H9 (cell line): ENCODE measurements around the gene AHNAK2. TPM values are rescaled to one million over a fixed set of nuclear protein-coding genes. Genes with fewer than 3 reads are reported as not detected.

ENCODE experiments used
- DNase-seq: peaks from one replicate; pipeline ENCODE4 v3.0.0-alpha.2; 2017
- H2AFZ ChIP-seq: one replicate; pipeline ENCODE4 v1.6.1; 2013; ENCODE audit warnings: mild to moderate bottlenecking, low read length, control low read depth, moderate library complexity
- H2AK5ac ChIP-seq: 2 replicates; pipeline ENCODE4 v1.6.1; 2013; ENCODE audit warnings: low read length, control low read depth, mixed read lengths; ENCODE audit not compliant: insufficient read length
- H2BK120ac ChIP-seq: one replicate; pipeline ENCODE4 v1.6.1; 2013; ENCODE audit warnings: low read depth, mild to moderate bottlenecking, low read length, control low read depth, inconsistent platforms; ENCODE audit not compliant: poor library complexity, severe bottlenecking
- H2BK12ac ChIP-seq: 2 replicates; pipeline ENCODE4 v1.6.1; 2013; ENCODE audit warnings: low read length, control low read depth, mixed read lengths, low read depth; ENCODE audit not compliant: insufficient read length
- H2BK15ac ChIP-seq: 2 replicates; pipeline ENCODE4 v1.6.1; 2013; ENCODE audit warnings: low read depth, low read length, control low read depth
- H2BK20ac ChIP-seq: one replicate; pipeline ENCODE4 v1.6.1; 2013; ENCODE audit warnings: low read depth, mild to moderate bottlenecking, low read length, control low read depth, inconsistent platforms; ENCODE audit not compliant: poor library complexity, severe bottlenecking
- H2BK5ac ChIP-seq: 2 replicates; pipeline ENCODE4 v1.6.1; 2013; ENCODE audit warnings: low read length, control low read depth, mixed read lengths; ENCODE audit not compliant: insufficient read length
- H3K14ac ChIP-seq: 2 replicates; pipeline ENCODE4 v1.6.1; 2013; ENCODE audit warnings: low read length, control low read depth; ENCODE audit not compliant: insufficient read depth
- H3K18ac ChIP-seq: 2 replicates; pipeline ENCODE4 v1.6.1; 2013; ENCODE audit warnings: low read depth, mild to moderate bottlenecking, mixed read lengths, low read length, control low read depth; ENCODE audit not compliant: insufficient read length
- H3K23ac ChIP-seq: 2 replicates; pipeline ENCODE4 v1.6.1; 2013; ENCODE audit warnings: low read length, control low read depth, mixed read lengths, low read depth; ENCODE audit not compliant: insufficient read length
- H3K23me2 ChIP-seq: 2 replicates; pipeline ENCODE4 v1.6.1; 2013; ENCODE audit warnings: low read depth, mild to moderate bottlenecking, mixed read lengths, low read length, control low read depth; ENCODE audit not compliant: insufficient read length, poor library complexity, severe bottlenecking
- H3K27ac ChIP-seq: 2 replicates; pipeline ENCODE4 v1.5.1; 2013; ENCODE audit warnings: low read length, control low read depth, mixed read lengths, low read depth; ENCODE audit not compliant: insufficient read length
- H3K27me3 ChIP-seq: 2 replicates; pipeline ENCODE4 v1.6.1; 2013; ENCODE audit warnings: low read length, control low read depth, inconsistent platforms; ENCODE audit not compliant: insufficient read depth
- H3K4ac ChIP-seq: 2 replicates; pipeline ENCODE4 v1.6.1; 2013; ENCODE audit warnings: low read depth, mild to moderate bottlenecking, control low read depth, inconsistent platforms, low read length, moderate library complexity
- H3K4me1 ChIP-seq: 2 replicates; pipeline ENCODE4 v1.6.1; 2013; ENCODE audit warnings: low read length, control low read depth, inconsistent platforms; ENCODE audit not compliant: insufficient read depth
- H3K4me2 ChIP-seq: 2 replicates; pipeline ENCODE4 v1.6.1; 2013; ENCODE audit warnings: low read length, control low read depth, mixed read lengths; ENCODE audit not compliant: insufficient read length, insufficient read depth
- H3K56ac ChIP-seq: 2 replicates; pipeline ENCODE4 v1.6.1; 2013; ENCODE audit warnings: low read depth, mild to moderate bottlenecking, mixed read lengths, low read length, control low read depth; ENCODE audit not compliant: insufficient read length
- H3K79me1 ChIP-seq: 2 replicates; pipeline ENCODE4 v1.6.1; 2013; ENCODE audit warnings: low read depth, mild to moderate bottlenecking, moderate library complexity, low read length, control low read depth, inconsistent platforms; ENCODE audit not compliant: insufficient read depth, poor library complexity, severe bottlenecking
- H3K79me2 ChIP-seq: 2 replicates; pipeline ENCODE4 v1.6.1; 2013; ENCODE audit warnings: low read length, control low read depth, inconsistent platforms; ENCODE audit not compliant: insufficient read depth
- H3K9ac ChIP-seq: 2 replicates; pipeline ENCODE4 v1.6.1; 2013; ENCODE audit warnings: low read length, control low read depth, mixed read lengths; ENCODE audit not compliant: insufficient read length; ENCODE audit errors: extremely low read depth
- H3K9me3 ChIP-seq: one replicate; pipeline ENCODE4 v1.6.1; 2013; ENCODE audit warnings: low read depth, low read length, inconsistent platforms; ENCODE audit not compliant: control insufficient read depth
- H3T11ph ChIP-seq: one replicate; pipeline ENCODE4 v1.6.1; 2013; ENCODE audit warnings: mild to moderate bottlenecking, low read length, control low read depth, inconsistent platforms
- H4K20me1 ChIP-seq: one replicate; pipeline ENCODE4 v1.6.1; 2013; ENCODE audit not compliant: control insufficient read depth, insufficient read length, insufficient read depth
- H4K5ac ChIP-seq: 2 replicates; pipeline ENCODE4 v1.6.1; 2013; ENCODE audit warnings: low read depth, mild to moderate bottlenecking, mixed read lengths, low read length, control low read depth; ENCODE audit not compliant: insufficient read length
- H4K8ac ChIP-seq: replicated peaks from 2 replicates; pipeline ENCODE4 v1.6.1; 2013; ENCODE audit warnings: low read length, control low read depth, mixed read lengths, low read depth; ENCODE audit not compliant: insufficient read length
- H4K91ac ChIP-seq: 2 replicates; pipeline ENCODE4 v1.6.1; 2013; ENCODE audit warnings: low read depth, mild to moderate bottlenecking, moderate library complexity, mixed read lengths, low read length, control low read depth; ENCODE audit not compliant: insufficient read length
- H3K27ac Mint-ChIP-seq, 3 experiments: 2 replicates in 2 of 3; 3 replicates in 1 of 3; pipeline ENCODE4 v1.8.0; 2020 to 2021; ENCODE audit warnings: mixed read lengths in 3 of 3, mild to moderate bottlenecking in 1 of 3, moderate library complexity in 1 of 3
- H3K27me3 Mint-ChIP-seq: 2 replicates; pipeline ENCODE4 v1.8.0; 2021; ENCODE audit warnings: low read depth, mild to moderate bottlenecking, moderate library complexity, mixed read lengths
- H3K36me3 Mint-ChIP-seq, 3 experiments: 2 replicates in 2 of 3; 3 replicates in 1 of 3; pipeline ENCODE4 v1.8.0; 2020 to 2021; ENCODE audit warnings: low read depth in 3 of 3, mixed read lengths in 3 of 3; ENCODE audit not compliant: insufficient read depth in 1 of 3
- H3K4me1 Mint-ChIP-seq, 2 experiments: 2 replicates each; pipeline ENCODE4 v1.8.0; 2020; ENCODE audit warnings: mixed read lengths in 2 of 2
- H3K4me3 Mint-ChIP-seq, 2 experiments: 2 replicates in 1 of 2; 3 replicates in 1 of 2; pipeline ENCODE4 v1.8.0; 2020 to 2021; ENCODE audit warnings: mild to moderate bottlenecking in 2 of 2, mixed read lengths in 2 of 2, moderate library complexity in 1 of 2
- H3K9me3 Mint-ChIP-seq, 2 experiments: 2 replicates in 1 of 2; 3 replicates in 1 of 2; pipeline ENCODE4 v1.8.0; 2020; ENCODE audit warnings: mild to moderate bottlenecking in 2 of 2, mixed read lengths in 2 of 2, moderate library complexity in 1 of 2
- WGBS: extraction: QIAGEN DNeasy Blood & Tissue Kit; methylation state at CpG from one replicate; pipeline ENCODE4 v1.1.7; 2013; ENCODE audit warnings: missing lambda C conversion rate, low lambda C conversion rate, mixed read lengths; ENCODE audit not compliant: insufficient read length; ENCODE audit errors: extremely low coverage; 5-methylcytosine and 5-hydroxymethylcytosine counted together
- total RNA-seq: library from RNA; stranded (reverse); gene quantifications from 2 replicates; pipeline ENCODE4 v1.2.1, GENCODE V29; 2021
- TF ChIP-seq, protein P1 (sequence below): fragments of 200-600 bp; sonication (generic); conservative IDR thresholded peaks from 3 replicates; pipeline ENCODE4 v1.8.0; 2021; ENCODE audit warnings: antibody characterized with exemption, mild to moderate bottlenecking

The AHNAK2 gene
- total RNA-seq, 1 experiment from 2014 or later = 2.8 TPM

DNA sequence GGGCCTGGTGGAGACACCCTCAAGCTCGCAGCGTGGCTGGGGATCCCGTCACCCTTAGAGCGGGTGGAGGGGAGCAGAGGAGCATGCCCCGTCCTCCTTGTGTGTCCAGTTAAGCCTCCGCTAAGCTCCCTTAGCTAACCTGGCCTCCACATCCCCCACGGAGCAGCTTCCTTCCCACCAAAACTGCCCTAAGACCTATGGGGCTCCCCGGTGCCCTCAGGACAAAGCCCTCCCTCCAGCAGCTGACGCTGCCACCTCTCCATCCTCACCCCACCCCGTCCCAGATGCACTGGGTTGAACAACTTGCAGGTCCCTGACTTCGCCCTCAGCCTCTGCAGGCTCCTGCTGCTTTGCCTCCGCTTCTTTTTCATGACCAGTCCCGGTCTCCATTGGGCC, 4.0 kb downstream of the AHNAK2 start:
- DNase-seq = no peak
- Histone ChIP-seq H4K20me1 (peaks cover 4% of the 10 kb centered on the region), H2BK12ac (no peak overlapping the region), H3K4ac (no peak overlapping the region), H2BK20ac (no peak overlapping the region), H4K8ac (no peak overlapping the region), H4K91ac (no peak overlapping the region), H3K4me2 (no peak overlapping the region), H3K56ac (no peak overlapping the region), H3K79me2 (no peaks in the 10 kb centered on the region), H3K27me3 (peaks cover 12% of the 10 kb centered on the region; the same call in 1 of the 2 replicates), H3K23me2 (no peaks in the 10 kb centered on the region), H3K14ac (no peak overlapping the region), H3K27ac (no peak overlapping the region), H3K18ac (no peak overlapping the region), H2AK5ac (no peak overlapping the region), H3T11ph (no peak overlapping the region), H3K23ac (no peak overlapping the region), H3K4me1 (no peaks in the 10 kb centered on the region), H3K9ac (no peak overlapping the region), H2AFZ (no peak overlapping the region), H2BK5ac (no peak overlapping the region), H2BK15ac (no peak overlapping the region), H4K5ac (no peak overlapping the region), H3K79me1 (no peaks in the 10 kb centered on the region), H2BK120ac (no peak overlapping the region), H3K9me3 (no peaks in the 10 kb centered on the region)
- WGBS = no CpG with 5 or more reads among the region's 13 CpGs
- Mint-ChIP-seq H3K27ac (no peak overlapping the region), H3K36me3 (no peaks in the 10 kb centered on the region), H3K9me3 (no peaks in the 10 kb centered on the region; a peak in 1 of 5 replicates), H3K4me1 (peaks cover 10 to 28% of the 10 kb centered on the region in 2 experiments), H3K27me3 (peaks cover 35% of the 10 kb centered on the region), H3K4me3 (no peak overlapping the region)
- TF ChIP-seq, protein P1, sequence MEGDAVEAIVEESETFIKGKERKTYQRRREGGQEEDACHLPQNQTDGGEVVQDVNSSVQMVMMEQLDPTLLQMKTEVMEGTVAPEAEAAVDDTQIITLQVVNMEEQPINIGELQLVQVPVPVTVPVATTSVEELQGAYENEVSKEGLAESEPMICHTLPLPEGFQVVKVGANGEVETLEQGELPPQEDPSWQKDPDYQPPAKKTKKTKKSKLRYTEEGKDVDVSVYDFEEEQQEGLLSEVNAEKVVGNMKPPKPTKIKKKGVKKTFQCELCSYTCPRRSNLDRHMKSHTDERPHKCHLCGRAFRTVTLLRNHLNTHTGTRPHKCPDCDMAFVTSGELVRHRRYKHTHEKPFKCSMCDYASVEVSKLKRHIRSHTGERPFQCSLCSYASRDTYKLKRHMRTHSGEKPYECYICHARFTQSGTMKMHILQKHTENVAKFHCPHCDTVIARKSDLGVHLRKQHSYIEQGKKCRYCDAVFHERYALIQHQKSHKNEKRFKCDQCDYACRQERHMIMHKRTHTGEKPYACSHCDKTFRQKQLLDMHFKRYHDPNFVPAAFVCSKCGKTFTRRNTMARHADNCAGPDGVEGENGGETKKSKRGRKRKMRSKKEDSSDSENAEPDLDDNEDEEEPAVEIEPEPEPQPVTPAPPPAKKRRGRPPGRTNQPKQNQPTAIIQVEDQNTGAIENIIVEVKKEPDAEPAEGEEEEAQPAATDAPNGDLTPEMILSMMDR = no peak
